Measurements from ENCODE around the gene PLD1.

GRCh38 chr3:171749124-171749523 is 61.2 kb downstream of the PLD1 start:
- TF ChIP-seq POLR2AphosphoS5 (IDR thresholded peaks at IDR 0.05) (no peak), CTCF (IDR thresholded peaks at IDR 0.05) (no peak), EP300 (IDR thresholded peaks at IDR 0.05) (no peak)
